Activated CD4-positive, alpha-beta T cell treated with anti-CD3 and anti-CD28 coated beads, Interleukin-2, amount 10 ng/mL, durations not matched to agents 7 days and 5 days (primary cell): ENCODE measurements around the gene RWDD3. TPM values are rescaled to one million over a fixed set of nuclear protein-coding genes. Genes with fewer than 3 reads are reported as not detected.

Source experiments
- CTCF ChIA-PET: fragments of 350-600 bp; sonication (Branson Sonifier 250); formaldehyde crosslinking; loops from one replicate; lab custom pipeline; 2021; ENCODE audit warnings: antibody characterized with exemption; lab: Charles Lee
- POLR2A ChIA-PET: fragments of 350-600 bp; sonication (Branson Sonifier 250); formaldehyde crosslinking; loops from one replicate; lab custom pipeline; 2021; ENCODE audit warnings: antibody characterized with exemption; lab: Charles Lee
- DNase-seq: peaks from one replicate; pipeline ENCODE4 v3.0.0-alpha.2; 2020
- H3K27ac Mint-ChIP-seq: one replicate; pipeline ENCODE4 v1.8.0; 2021; ENCODE audit warnings: mild to moderate bottlenecking, moderate library complexity, mixed read lengths
- H3K27me3 Mint-ChIP-seq: one replicate; pipeline ENCODE4 v1.8.0; 2021; ENCODE audit warnings: mixed read lengths
- H3K36me3 Mint-ChIP-seq: one replicate; pipeline ENCODE4 v1.8.0; 2021; ENCODE audit warnings: low read depth, mixed read lengths
- H3K4me1 Mint-ChIP-seq: one replicate; pipeline ENCODE4 v1.8.0; 2021; ENCODE audit warnings: mixed read lengths
- H3K4me3 Mint-ChIP-seq: one replicate; pipeline ENCODE4 v1.8.0; 2021; ENCODE audit warnings: mild to moderate bottlenecking, moderate library complexity, mixed read lengths
- H3K9me3 Mint-ChIP-seq: one replicate; pipeline ENCODE4 v1.8.0; 2021; ENCODE audit warnings: mixed read lengths
- total RNA-seq, 2 experiments: library from RNA; stranded (reverse); gene quantifications; one replicate each; pipeline ENCODE4 v1.2.3, GENCODE V29; 2021

Gene RWDD3
- total RNA-seq, 2 experiments from 2014 or later, result 12.9 to 14.2 TPM

DNA sequence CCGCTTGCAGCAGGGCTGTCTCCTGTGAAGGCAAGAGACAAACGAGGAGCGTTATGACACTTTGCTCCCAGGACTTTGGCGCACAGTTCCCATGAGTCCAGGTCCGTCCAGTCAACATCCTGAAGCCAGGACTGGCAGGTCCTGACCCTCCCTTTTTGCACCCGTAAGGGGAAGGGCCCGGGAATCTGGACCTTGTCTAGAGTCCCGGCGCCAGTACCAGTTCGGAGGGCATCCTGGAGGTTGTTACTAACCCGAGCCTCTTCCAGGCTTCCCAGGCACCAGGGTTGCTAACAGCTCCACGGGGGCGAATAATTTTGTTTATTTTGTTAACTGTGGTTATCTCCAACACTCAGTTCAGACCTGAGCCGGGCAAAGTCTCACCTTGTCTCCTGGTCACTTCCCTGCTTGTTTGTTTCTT is 682 bp upstream of the RWDD3 start:
- Mint-ChIP-seq H3K27me3 (peaks cover 20% of the 10 kb centered on the region), H3K4me1 (peaks cover 27% of the 10 kb centered on the region), H3K36me3 (peaks cover 18% of the 10 kb centered on the region), H3K27ac (peak overlapping the region; percentile 90), H3K4me3 (peak overlapping the region; percentile 97), H3K9me3 (no peaks in the 10 kb centered on the region)
- ChIA-PET CTCF (interaction anchor here (0.6 to 2.0 kb wide), 8 partner anchors 9 to 379 kb away, joined by 3 to 20 read pairs (median 7); no protein-coding TSS in a partner anchor), POLR2A (interaction anchor here (0.6 to 1.3 kb wide), 3 partner anchors 11 to 160 kb away, joined by 3 to 9 read pairs (median 3); partner anchors contain the start of gene ALG14)
- no peak for DNase-seq

DNA sequence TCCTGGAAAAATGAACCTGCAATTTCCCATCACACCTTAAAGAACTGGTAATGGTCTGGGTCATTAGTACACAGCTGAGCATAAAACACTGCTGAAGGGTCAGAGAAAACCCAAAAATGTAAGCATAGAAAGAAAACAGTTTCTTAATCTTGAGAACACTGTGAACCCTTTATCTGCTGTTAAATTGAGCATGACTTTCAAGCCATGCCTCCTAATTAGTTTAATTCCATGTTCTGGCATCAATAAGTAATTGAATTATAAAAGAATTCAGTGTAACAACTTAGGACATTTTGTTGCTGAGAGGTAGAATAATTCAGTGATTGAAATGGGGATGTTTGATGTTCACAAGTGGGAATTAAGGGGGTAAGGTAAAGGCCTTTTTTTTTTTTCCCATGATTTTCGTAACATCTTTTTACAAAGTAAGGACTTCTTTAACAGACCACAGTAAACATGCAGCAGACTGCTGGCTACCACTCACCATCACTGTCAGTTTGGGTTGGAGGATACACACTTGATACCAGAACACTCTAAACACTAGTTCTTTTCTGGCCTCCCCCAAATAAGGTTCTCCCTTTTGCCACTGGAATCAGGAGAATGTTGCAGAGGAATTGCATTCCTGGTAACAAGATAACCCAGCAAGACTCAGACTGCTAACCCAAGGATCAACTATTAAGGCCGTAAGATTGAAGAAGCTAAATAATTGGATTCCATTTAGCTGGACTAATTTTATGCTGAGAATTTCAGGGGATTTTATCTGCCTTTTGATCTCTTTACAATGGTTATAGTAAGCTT is 3.0 kb downstream of the RWDD3 start:
- ChIA-PET POLR2A (no interaction called here), CTCF (no interaction called here)
- Mint-ChIP-seq H3K36me3 (peaks cover 54% of the 10 kb centered on the region), H3K4me3 (no peak overlapping the region), H3K4me1 (peaks cover 37% of the 10 kb centered on the region), H3K9me3 (peaks cover 10% of the 10 kb centered on the region), H3K27me3 (peaks cover 4% of the 10 kb centered on the region), H3K27ac (no peak overlapping the region)
- no peak for DNase-seq

DNA sequence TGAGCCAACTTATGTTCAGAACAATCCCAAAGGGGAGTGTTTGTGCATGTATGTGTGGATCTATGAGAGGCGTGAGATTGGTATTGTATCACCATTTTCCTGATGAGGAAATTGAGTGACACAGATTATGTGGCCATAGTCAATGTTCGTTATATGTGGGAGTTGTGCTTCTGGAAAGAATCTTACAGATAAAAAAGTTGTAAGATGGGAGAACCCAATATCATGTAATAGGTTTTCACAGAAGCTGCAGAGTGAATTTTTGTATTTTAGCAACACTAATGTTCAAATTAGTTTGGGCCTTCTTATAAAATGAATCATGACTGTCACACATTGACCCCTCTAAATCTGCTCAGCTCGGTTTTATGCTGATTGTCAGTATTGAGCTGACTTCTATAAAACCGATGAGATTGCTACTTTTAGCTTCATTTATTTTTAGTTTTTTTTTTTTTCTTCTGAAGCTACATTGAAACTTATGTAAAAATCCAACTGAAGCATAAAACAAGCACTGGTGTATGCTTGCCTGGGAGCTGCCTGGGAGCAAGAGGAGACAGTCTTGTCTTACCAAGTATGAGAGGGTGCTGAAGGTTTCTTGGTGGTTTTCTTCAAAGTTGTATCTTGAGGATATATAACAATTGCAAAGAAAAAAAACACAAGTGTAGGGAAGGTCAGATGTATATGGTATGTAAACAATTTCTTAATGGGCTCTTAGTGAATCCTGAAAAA is 4.1 kb downstream of the RWDD3 start:
- Mint-ChIP-seq H3K27me3 (no peaks in the 10 kb centered on the region), H3K27ac (no peak overlapping the region), H3K4me3 (no peak overlapping the region), H3K9me3 (peaks cover 14% of the 10 kb centered on the region), H3K36me3 (peaks cover 60% of the 10 kb centered on the region), H3K4me1 (peaks cover 35% of the 10 kb centered on the region)
- CTCF ChIA-PET, result interaction anchor here (1.1 kb wide), 1 partner anchor 291 kb away, joined by 5 read pairs; no protein-coding TSS in a partner anchor
- no peak for DNase-seq
- POLR2A ChIA-PET, result no interaction called here

DNA sequence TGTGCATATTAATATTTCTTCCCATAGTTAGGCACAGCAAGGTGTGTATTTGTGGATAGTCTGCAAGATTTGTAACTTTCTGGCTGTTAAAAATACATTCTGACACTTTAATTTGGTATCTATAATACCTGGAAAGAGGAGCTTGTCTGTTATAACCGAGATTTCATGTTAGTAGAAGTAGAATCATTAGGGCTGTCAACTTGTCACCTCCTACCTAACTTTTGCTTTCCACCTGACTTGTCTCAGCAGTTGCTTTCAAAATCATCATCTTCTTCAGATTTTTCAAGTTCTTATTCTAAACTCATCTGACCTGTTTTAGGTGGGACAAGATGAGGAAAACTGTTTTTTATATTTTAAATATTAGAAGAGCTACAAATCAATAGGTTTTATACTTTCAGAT is 11.0 kb downstream of the RWDD3 start:
- H3K9me3 Mint-ChIP-seq, result peaks cover 14% of the 10 kb centered on the region
- no peaks in the 10 kb centered on the region for H3K27me3 Mint-ChIP-seq
- ChIA-PET POLR2A (no interaction called here), CTCF (interaction anchor here (0.6 to 3.3 kb wide), 2 partner anchors 11 to 284 kb away, joined by 3 to 19 read pairs; partner anchors contain the start of gene RWDD3)
- H3K4me1 Mint-ChIP-seq, result peaks cover 3% of the 10 kb centered on the region
- H3K27ac Mint-ChIP-seq, result no peak overlapping the region
- H3K4me3 Mint-ChIP-seq, result no peak overlapping the region
- peaks cover 39% of the 10 kb centered on the region for H3K36me3 Mint-ChIP-seq
- no peak for DNase-seq

DNA sequence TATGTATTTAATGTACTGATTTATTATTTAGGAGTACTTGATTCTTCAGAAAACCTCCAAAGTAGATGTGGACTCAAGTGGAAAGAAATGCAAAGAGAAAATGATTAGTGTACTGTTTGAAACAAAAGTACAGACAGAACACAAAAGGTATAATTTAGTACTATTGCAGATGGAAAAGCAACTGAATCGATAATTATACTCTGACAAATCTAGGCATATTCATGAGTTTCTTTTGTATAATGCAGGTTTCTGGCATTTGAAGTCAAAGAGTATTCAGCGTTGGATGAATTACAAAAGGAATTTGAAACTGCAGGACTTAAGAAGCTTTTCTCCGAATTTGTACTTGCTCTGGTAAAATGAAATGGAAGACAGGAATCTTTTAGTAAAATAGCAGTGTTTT is 12.5 kb downstream of the RWDD3 start:
- H3K27ac Mint-ChIP-seq, result no peak overlapping the region
- peaks cover 25% of the 10 kb centered on the region for H3K36me3 Mint-ChIP-seq
- ChIA-PET POLR2A (no interaction called here), CTCF (interaction anchor here (1.0 kb wide), 1 partner anchor 12 kb away, joined by 3 read pairs; the partner anchor contains the start of gene RWDD3)
- H3K4me1 Mint-ChIP-seq, result no peaks in the 10 kb centered on the region
- no peaks in the 10 kb centered on the region for H3K27me3 Mint-ChIP-seq
- H3K4me3 Mint-ChIP-seq, result no peak overlapping the region
- peaks cover 7% of the 10 kb centered on the region for H3K9me3 Mint-ChIP-seq
- no peak for DNase-seq

DNA sequence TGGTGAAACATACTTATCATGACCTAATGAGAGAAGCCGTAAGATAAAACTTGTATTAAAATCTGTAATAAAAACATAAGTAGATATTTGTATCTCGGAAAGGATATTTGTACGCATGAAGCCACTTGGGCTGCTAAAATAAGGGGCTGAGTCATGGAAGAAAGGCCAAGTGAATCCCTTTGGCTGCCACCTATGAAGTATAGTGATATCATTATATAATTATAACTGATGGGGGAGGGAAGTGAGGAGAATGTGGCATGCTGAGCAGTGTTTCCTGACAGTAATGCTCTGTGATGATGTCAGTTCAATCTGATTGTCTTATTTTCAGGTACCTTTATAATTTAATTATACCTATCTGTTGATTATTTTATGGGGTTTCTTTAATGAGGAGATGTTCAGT is 13.6 kb downstream of the RWDD3 start:
- Mint-ChIP-seq H3K27ac (no peak overlapping the region), H3K4me1 (no peaks in the 10 kb centered on the region), H3K4me3 (no peak overlapping the region), H3K9me3 (no peaks in the 10 kb centered on the region), H3K36me3 (peaks cover 25% of the 10 kb centered on the region), H3K27me3 (no peaks in the 10 kb centered on the region)
- DNase-seq, result no peak
- CTCF ChIA-PET, result interaction anchor here (0.9 kb wide), 1 partner anchor 21 kb away, joined by 3 read pairs; no protein-coding TSS in a partner anchor
- POLR2A ChIA-PET, result no interaction called here

DNA sequence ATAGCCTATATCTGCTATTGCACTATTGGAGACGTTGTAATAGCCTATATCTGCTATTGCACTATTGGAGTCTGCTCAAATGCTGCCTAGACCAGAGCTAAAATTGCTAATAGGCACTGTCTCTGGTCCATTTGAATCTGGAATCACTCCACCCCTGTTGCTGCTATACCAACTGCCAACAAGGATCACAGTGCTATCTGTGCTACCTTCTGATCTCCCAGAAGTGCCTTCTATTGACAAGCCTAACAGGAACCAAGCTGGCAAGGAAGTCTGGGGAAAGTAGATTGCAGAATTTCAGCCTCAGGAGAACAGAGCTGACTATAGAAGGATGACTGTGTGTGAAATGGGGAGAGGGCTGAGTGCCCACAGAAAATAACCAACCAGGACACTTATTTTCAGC is 15.9 kb downstream of the RWDD3 start:
- peaks cover 22% of the 10 kb centered on the region for H3K36me3 Mint-ChIP-seq
- CTCF ChIA-PET, result no interaction called here
- no peak for DNase-seq
- no peaks in the 10 kb centered on the region for H3K4me1 Mint-ChIP-seq
- no peak overlapping the region for H3K4me3 Mint-ChIP-seq
- no peaks in the 10 kb centered on the region for H3K27me3 Mint-ChIP-seq
- no peaks in the 10 kb centered on the region for H3K9me3 Mint-ChIP-seq
- no peak overlapping the region for H3K27ac Mint-ChIP-seq
- POLR2A ChIA-PET, result no interaction called here

DNA sequence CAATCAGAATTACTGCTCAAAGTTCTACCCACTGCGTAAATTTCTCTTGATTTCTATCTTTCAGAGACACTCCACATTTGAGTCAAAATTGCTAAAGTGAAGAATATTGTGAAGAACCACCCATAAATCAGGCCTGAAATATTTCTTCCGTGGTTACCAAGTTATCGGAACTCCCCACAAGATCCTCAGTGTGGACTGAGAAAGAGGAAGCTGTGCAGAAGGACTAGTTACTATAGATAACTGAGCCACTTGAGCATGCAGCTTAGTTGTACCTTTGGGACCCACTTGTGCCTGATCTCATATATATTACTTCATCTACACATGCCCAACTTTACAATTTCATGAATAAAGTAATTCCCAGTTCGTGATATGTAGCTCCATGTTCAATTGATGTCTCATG is 18.4 kb downstream of the RWDD3 start:
- CTCF ChIA-PET, result no interaction called here
- H3K4me1 Mint-ChIP-seq, result no peaks in the 10 kb centered on the region

DNA sequence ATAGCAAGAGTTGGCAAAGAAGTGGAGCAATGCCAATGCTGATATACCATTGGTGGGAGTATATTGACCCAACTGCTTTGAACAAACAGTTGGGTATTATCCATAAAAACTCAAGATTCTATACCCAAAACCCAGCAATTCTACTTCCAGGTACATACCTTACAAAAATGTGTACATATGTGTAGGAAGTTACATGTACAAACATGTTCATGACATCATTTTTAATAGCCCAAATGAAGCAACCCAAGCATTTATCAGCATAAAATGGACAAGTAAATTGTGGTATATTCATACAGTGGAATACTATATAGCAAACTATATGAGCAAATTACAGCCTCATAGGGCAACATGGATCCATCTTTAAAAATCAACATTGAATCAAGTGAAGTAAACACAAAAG is 20.9 kb downstream of the RWDD3 start:
- ChIA-PET CTCF (interaction anchor here (0.6 kb wide), 1 partner anchor 434 kb away, joined by 3 read pairs; no protein-coding TSS in a partner anchor), POLR2A (no interaction called here)
- H3K27ac Mint-ChIP-seq, result no peak overlapping the region
- H3K27me3 Mint-ChIP-seq, result peaks cover 4% of the 10 kb centered on the region
- DNase-seq, result no peak
- H3K36me3 Mint-ChIP-seq, result peaks cover 16% of the 10 kb centered on the region
- H3K9me3 Mint-ChIP-seq, result no peaks in the 10 kb centered on the region
- no peaks in the 10 kb centered on the region for H3K4me1 Mint-ChIP-seq
- H3K4me3 Mint-ChIP-seq, result no peak overlapping the region

More for the DNA sequence above, 18.4 kb downstream of the RWDD3 start:
- H3K27ac Mint-ChIP-seq, result no peak overlapping the region
- no peaks in the 10 kb centered on the region for H3K9me3 Mint-ChIP-seq
- POLR2A ChIA-PET, result no interaction called here
- H3K27me3 Mint-ChIP-seq, result no peaks in the 10 kb centered on the region
- H3K36me3 Mint-ChIP-seq, result peaks cover 16% of the 10 kb centered on the region
- H3K4me3 Mint-ChIP-seq, result no peak overlapping the region
- DNase-seq, result no peak

DNA sequence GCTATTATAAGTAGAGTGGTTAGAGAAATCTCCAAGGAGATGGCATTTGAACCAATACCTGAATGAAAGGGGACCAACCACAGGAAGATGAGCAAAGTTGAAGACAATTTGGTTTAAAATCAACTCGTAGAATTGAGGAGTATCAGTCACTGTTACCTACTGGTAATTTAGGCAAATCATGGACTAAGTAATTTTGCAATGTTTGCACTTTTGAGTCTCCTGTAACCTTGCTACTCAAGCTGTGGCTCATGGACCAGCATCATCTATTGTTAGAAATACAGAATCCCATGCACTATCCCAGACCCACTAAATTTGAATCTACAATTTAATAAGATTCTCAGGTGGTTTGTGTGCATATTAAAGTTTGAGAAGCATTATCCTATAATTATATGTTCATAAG is 21.8 kb downstream of the RWDD3 start:
- ChIA-PET CTCF (no interaction called here), POLR2A (no interaction called here)
- H3K9me3 Mint-ChIP-seq, result no peaks in the 10 kb centered on the region
- H3K4me1 Mint-ChIP-seq, result no peaks in the 10 kb centered on the region
- H3K27ac Mint-ChIP-seq, result no peak overlapping the region
- no peak for DNase-seq
- H3K27me3 Mint-ChIP-seq, result peaks cover 4% of the 10 kb centered on the region
- H3K36me3 Mint-ChIP-seq, result peaks cover 16% of the 10 kb centered on the region
- H3K4me3 Mint-ChIP-seq, result no peak overlapping the region

DNA sequence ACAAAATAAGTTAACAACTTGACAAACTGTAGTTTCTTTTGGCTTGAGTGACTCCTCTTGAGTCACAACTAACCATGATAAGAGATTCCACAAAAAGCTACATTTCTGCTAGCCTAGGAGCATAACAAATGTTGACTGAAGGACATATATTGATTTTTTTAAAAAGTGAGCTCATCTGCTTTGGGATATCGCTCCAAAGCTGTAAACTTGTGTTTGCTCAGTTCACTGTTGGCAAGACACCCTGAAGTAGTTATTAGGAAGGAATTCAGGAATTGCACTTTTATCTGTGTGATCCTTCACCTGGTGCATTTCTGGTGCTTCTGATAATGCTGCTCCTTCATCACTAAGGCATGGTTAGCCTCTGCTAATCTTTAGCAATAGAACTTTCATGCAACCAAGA is 23.7 kb downstream of the RWDD3 start:
- no peak for DNase-seq
- Mint-ChIP-seq H3K4me3 (no peak overlapping the region), H3K9me3 (no peaks in the 10 kb centered on the region), H3K27ac (no peak overlapping the region), H3K36me3 (peaks cover 5% of the 10 kb centered on the region), H3K27me3 (peaks cover 4% of the 10 kb centered on the region), H3K4me1 (no peaks in the 10 kb centered on the region)
- ChIA-PET POLR2A (no interaction called here), CTCF (no interaction called here)

DNA sequence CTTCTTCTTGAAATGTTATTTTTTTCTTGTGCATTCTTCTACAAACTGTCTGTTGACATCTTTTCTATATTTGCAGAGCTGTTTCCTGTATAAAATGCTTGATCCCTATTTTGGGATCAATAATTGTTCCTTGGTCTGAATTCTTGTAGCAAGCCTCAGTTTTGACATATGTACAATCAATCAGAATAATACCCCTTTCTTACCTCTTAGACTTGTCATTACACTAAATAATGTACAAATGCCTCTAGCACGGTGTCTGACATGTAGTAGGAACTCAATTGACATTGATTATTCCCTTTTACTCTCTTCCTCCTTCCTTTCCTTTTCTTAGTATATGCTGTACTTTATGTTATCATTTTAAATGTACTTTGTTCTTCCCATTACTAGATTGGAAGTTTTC is 25.2 kb downstream of the RWDD3 start:
- DNase-seq, result no peak
- ChIA-PET CTCF (no interaction called here), POLR2A (no interaction called here)
- no peaks in the 10 kb centered on the region for H3K4me1 Mint-ChIP-seq
- no peaks in the 10 kb centered on the region for H3K9me3 Mint-ChIP-seq
- peaks cover 4% of the 10 kb centered on the region for H3K27me3 Mint-ChIP-seq
- no peak overlapping the region for H3K4me3 Mint-ChIP-seq
- no peak overlapping the region for H3K27ac Mint-ChIP-seq
- H3K36me3 Mint-ChIP-seq, result no peaks in the 10 kb centered on the region

DNA sequence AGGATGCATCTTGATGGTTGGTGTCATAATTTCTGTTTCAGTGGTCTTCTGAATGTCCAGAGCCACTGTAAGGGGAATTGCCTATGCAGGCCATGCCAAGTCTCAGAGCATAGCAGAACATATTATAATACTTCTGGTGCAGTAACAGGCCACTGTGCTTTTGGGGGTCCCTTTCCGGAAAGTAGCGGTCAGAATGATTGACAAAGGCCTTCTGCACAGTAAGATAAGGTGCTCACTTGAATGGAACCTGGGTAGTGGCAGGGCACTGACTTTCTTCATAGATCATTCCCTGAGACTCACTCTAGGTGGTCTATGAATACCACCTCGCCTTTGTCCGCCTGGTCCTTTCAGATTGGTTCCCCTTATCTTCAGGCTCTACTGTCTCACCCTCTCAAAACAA is 28.9 kb downstream of the RWDD3 start:
- H3K27ac Mint-ChIP-seq, result no peak overlapping the region
- H3K27me3 Mint-ChIP-seq, result peaks cover 7% of the 10 kb centered on the region
- no peak overlapping the region for H3K4me3 Mint-ChIP-seq
- no peaks in the 10 kb centered on the region for H3K9me3 Mint-ChIP-seq
- no peaks in the 10 kb centered on the region for H3K4me1 Mint-ChIP-seq
- H3K36me3 Mint-ChIP-seq, result no peaks in the 10 kb centered on the region
- no peak for DNase-seq
- POLR2A ChIA-PET, result no interaction called here
- CTCF ChIA-PET, result interaction anchor here (0.6 kb wide), 1 partner anchor 73 kb away, joined by 3 read pairs; no protein-coding TSS in a partner anchor
